Stimulated activated CD4-positive, alpha-beta T cell treated with anti-CD3 and anti-CD28 coated beads, Interleukin-1b, Interleukin-23, amount 100 ng/mL, for 48 hours (primary cell): Measurements from ENCODE around the gene DKK3.

Source experiments
- DNase-seq: peaks from one replicate; pipeline ENCODE4 v3.0.0-alpha.2; 2020

Gene DKK3

GRCh38 chr11:11980841-11981308, 27.6 kb downstream of the DKK3 start:
- DNase-seq, result no peak

DNA sequence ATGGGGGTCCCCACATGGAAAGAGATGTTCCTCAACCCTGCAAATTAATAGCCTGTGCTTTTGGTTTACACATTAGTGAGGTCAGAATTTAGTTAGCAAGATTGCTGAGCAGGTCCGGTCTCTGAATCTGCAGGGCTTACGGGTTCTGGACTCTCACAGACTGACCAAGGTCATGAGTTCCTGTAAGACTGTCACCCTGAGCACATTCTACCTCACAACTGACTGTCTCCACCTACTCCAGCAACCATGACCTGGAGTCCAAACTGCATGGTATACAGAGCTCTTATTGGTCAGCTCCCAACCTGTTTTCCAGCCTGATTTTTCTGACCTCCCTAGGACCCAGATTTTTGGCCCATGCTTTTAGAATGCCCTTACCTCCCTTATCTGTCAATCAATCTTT, 28.2 kb downstream of the DKK3 start:
- no peak for DNase-seq

GRCh38 chr11:11979488-11980117, 28.8 kb downstream of the DKK3 start:
- no peak for DNase-seq

DNA sequence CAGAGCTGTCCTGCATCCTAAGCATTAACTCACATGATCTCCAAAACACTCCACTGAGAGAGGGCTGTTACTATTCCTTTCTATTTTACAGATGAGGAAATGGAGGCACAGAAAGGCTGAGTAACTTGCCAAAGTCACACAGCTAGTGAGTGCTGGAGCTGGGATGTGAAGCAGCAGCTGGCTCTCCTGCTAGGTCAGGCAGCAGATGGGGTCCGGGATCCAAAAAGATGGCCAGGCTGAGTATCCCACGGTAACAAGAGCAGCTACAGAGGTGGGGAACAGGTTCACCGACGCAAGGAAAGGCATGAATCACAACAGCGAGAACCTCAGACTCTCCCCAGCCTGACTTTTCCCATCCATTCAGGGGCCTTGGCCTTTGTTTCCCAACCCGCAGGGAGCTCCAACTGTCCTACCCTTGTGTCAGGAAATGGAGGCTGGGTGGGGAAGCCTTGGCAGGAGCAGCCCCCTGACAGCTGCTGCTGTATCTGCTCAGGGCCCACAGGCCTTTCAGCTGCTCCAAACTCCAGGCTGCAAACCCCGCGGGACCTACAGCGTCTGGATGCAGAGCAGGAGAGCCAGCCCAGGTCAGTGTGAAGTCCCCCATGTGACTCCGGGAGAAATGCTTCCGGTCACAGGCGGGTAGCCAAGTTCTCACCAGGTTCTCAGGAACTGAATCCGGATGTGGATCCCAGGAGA, 29.5 kb downstream of the DKK3 start:
- no peak for DNase-seq

- no peak for DNase-seq
Observed at GRCh38 chr11:11978098-11978637, 30.3 kb downstream of the DKK3 start.

DNA sequence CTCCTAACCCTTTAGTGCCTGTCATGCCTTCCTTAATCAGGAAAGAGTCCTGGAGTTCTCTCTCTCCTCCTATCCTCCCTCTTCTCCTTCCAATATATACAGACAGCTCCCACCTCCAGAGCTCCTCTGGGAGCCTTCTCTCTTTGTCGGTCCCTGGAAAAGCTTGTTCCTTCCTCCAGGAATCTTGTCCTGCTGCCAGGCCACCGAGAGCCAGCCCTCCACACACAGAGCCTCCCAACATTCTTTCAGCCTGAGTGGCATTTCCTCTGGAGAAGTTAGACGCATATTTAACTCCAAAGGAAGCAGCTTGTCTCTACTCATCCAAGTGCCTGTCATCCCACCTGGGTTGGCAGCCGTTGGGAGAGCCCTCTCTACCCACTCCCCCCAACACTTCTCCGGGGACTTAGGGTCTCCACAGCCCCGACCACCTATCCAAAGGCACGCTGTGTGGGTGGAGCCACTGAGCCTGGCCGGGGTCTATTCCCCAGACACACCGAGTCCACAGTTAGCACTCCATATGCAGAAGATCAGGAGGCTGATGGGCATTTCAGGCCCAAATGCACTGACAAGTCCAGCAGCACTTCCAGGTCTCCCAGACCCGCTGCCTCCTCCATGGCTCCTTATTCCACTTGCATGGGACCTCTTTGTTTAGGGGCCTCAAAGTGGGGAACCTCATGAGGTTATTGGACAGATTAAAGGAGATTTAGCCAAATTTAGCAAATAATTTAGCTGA, 31.1 kb downstream of the DKK3 start:
- DNase-seq, result no peak

GRCh38 chr11:11976481-11977127, 31.8 kb downstream of the DKK3 start:
- no peak for DNase-seq

GRCh38 chr11:11975201-11976092, 33.0 kb downstream of the DKK3 start:
- no peak for DNase-seq

GRCh38 chr11:11973866-11974265, 34.6 kb downstream of the DKK3 start:
- no peak for DNase-seq

DNA sequence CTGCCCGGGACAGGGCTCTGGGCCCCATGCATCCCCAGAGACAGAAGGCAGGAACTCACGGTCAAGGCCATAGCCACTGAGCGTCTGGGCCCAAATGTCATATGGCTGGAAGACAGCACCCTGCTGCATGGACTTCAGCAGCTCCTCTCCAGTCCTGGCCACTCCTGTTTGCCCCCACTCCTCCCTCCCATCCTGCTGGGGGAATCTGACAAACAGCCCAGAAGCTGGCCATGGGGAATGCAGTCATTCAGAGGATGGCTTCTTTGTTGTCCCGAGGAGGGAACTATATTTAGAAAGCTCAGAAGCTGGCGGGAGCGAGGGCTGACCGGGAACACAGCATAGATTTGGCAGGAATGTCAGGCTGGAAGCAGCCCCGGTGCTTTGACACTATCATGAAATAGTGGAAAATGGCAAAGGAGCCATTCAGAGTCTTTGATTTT, 35.0 kb downstream of the DKK3 start:
- DNase-seq, result no peak

GRCh38 chr11:11972730-11973341, 35.6 kb downstream of the DKK3 start:
- DNase-seq, result no peak

DNA sequence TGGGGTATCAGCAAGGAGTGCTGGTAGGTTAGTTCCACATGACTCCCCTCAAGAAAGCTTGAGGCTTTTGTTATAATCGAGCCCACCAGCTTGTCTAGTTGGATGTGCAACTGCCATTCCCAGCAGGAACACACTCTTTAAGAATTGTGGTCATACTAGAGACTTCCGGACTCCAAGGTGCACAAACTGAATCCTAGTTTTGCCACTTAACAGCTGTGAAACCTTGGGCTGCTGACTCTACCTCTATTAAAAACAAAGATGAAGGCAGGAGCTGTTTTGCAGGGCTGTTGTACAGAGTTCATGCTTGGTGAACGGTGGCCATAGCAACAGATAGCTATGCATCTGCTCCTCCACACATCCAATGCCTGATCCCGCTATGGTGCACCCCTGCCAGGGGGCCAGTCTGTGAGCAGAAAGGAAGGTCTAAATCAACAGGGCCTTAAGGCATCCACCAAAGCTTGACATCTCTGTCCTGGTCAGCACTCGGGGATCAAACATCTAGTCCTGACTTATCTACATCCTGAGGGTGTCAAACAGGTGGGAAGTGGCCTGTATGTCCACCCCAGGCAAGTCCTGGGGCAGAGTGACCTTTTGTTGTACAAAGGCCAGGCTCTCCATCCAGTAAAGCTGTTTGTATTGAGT, 36.4 kb downstream of the DKK3 start:
- no peak for DNase-seq

DNA sequence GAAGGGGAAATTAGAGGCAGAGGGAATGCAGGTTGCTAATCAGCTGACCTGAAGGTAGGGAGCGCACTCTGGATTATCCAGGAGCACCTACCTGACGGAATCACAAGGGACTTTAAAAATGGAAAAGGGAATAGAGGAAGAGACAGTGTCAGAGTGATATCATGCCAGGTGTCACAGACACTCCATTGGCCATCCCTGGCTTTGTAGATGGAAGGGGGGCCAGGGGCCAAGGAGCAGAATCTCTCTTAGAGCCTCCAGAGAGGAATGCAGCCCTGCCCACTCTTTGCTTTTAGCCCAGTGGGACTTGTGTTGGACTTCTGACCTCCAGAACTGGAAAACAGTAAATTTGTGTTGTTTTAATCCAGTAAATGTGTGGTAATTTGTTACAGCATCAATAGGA, 37.9 kb downstream of the DKK3 start:
- DNase-seq, result no peak

DNA sequence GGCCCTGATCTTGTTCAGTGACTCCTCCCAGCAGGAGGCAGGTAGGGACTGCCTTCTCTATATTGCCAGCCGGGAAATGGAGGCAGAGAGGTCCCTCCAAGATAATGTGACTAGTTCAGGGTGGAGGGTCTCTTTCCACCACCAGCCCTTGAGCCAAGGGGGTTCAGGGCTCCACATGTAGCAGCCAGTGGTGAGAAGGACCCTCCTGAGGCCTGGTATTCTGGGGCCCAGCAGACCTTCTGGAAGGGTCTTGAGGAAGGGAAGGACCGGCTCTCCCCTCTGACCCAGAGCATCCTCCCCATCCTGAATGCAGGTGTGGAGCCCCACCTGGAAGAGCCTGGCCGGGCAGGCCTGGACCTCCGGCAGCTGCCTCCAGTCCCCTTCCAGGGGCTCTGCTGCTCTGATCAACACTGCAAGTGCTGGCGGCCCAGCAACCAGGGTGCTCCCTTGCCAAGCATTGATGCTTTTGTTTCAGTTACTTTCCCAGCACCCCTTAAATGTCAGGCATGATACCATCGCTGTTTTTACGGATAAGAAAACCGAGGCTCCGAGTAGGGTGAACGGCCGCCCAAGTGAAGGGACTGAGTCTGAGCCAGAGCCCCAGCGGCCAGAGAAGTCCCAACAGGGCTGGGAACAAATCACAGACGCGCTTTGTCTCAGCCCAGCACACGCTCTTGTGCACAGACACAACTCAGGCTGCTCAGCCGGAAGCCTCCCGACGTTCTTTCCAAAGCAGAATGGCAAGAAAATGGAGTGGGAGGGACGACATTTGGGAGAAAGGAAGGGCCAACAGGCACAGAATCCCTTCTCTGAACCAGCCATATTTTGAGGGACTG, 38.8 kb downstream of the DKK3 start:
- DNase-seq, result no peak

DNA sequence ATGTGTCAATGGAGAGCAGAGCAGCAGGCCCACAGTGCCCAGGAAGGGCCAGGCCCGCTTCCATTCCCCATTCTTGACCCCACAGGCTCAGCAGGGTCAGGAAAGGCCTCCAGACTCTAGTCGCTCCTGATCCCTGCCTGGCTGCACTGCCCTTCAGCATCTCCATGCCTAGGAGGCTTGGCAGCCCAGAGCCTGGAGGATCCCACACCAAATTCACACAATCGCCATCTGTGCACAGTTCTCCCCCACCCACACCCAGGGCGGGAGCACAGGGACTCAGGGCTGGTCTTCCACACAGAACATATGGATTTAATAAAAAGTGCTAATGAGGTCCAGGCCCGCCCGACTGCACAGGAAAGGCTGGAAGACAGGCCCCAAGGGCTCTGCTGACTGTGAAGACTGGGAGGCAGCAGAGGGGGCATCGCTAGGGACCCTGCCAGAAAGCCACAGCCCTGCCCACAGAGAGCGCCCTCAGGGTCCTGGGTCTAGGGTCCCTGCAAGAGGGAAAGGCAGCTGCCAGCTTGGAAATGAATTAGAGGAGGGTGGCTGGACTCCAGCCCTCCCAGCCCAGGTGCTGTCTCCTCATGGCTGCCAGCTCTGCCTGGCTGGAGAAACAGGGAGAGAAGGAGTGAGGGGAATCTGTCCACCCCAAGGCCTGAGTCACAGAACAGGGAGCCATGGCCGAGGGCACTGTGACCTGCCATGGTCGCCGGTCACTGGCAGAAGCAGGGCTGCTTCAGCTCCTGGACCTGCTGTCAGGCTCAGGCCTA, 39.7 kb downstream of the DKK3 start:
- no peak for DNase-seq

- no peak for DNase-seq
Observed at GRCh38 chr11:11967669-11968510, 40.5 kb downstream of the DKK3 start.

- DNase-seq, result peak; percentile 73
Observed at GRCh38 chr11:11966826-11967668, 41.4 kb downstream of the DKK3 start.
